Left forelimb (tissue), 1 donor: ENCODE measurements around the gene TOR1A.
"Not testable (repeated sequence)": the region's sequence is repeated elsewhere in the genome, so short reads cannot be mapped to it uniquely, and the experiment has no call there.

Source experiments
- DNase-seq: peaks from one replicate; pipeline ENCODE4 v3.0.0-alpha.2; 2018; ENCODE audit warnings: low spot score

Gene TOR1A

GRCh38 chr9:129781131-129781530, 42.8 kb downstream of the TOR1A start:
- no peak for DNase-seq

- DNase-seq, result no peak
Observed at GRCh38 chr9:129779560-129780190, 44.3 kb downstream of the TOR1A start.

GRCh38 chr9:129778469-129778868, 45.5 kb downstream of the TOR1A start:
- no peak for DNase-seq

GRCh38 chr9:129777769-129778130, 46.2 kb downstream of the TOR1A start:
- DNase-seq, result no peak

GRCh38 chr9:129776938-129777768, 46.8 kb downstream of the TOR1A start:
- DNase-seq, result peak; percentile 89

GRCh38 chr9:129776566-129776937, 47.4 kb downstream of the TOR1A start:
- DNase-seq, result no peak

GRCh38 chr9:129776096-129776495, 47.8 kb downstream of the TOR1A start:
- DNase-seq, result not testable (repeated sequence)

GRCh38 chr9:129775448-129775798, 48.5 kb downstream of the TOR1A start:
- no peak for DNase-seq

GRCh38 chr9:129774791-129775447, 49.0 kb downstream of the TOR1A start:
- no peak for DNase-seq

- DNase-seq, result no peak
Observed at GRCh38 chr9:129773262-129774048, 50.5 kb downstream of the TOR1A start.

GRCh38 chr9:129770741-129771140, 53.2 kb downstream of the TOR1A start:
- no peak for DNase-seq

- DNase-seq, result no peak
Observed at GRCh38 chr9:129769669-129770068, 54.3 kb downstream of the TOR1A start.

- no peak for DNase-seq
Observed at GRCh38 chr9:129768486-129768885, 55.5 kb downstream of the TOR1A start.

GRCh38 chr9:129765764-129766317, 58.1 kb downstream of the TOR1A start:
- DNase-seq, result no peak

- DNase-seq, result no peak
Observed at GRCh38 chr9:129762985-129763926, 60.7 kb downstream of the TOR1A start.
